Measurements from ENCODE around the gene TNIK. TPM values are rescaled to one million over a fixed set of nuclear protein-coding genes. Genes with fewer than 3 reads are reported as not detected.

The TNIK gene
- total and polyA plus RNA-seq, 2 of the 13 experiments (the other 11 are each of a cell fraction or from before 2014, with no cell fraction given), result 0.15 to 0.22 TPM

DNA sequence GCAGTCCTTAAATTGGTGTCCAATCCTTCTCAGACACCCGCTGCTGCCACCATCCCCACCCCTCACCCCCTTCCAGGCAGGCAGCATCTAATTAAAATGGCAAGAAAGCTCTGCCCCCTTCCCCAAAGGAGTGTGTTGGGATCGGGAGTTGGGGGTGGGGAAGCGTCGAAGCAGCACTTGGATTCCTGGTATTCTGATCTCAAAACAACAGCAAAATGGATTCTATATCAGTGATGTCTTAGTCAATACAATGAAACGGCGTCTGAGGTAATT is 1.4 kb downstream of the TNIK start (continued):
- TF ChIP-seq, protein P1, sequence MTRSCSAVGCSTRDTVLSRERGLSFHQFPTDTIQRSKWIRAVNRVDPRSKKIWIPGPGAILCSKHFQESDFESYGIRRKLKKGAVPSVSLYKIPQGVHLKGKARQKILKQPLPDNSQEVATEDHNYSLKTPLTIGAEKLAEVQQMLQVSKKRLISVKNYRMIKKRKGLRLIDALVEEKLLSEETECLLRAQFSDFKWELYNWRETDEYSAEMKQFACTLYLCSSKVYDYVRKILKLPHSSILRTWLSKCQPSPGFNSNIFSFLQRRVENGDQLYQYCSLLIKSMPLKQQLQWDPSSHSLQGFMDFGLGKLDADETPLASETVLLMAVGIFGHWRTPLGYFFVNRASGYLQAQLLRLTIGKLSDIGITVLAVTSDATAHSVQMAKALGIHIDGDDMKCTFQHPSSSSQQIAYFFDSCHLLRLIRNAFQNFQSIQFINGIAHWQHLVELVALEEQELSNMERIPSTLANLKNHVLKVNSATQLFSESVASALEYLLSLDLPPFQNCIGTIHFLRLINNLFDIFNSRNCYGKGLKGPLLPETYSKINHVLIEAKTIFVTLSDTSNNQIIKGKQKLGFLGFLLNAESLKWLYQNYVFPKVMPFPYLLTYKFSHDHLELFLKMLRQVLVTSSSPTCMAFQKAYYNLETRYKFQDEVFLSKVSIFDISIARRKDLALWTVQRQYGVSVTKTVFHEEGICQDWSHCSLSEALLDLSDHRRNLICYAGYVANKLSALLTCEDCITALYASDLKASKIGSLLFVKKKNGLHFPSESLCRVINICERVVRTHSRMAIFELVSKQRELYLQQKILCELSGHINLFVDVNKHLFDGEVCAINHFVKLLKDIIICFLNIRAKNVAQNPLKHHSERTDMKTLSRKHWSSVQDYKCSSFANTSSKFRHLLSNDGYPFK (CRISPR knock-in tag; IDR thresholded peaks at IDR 0.05; ENCODE audit: borderline replicate concordance), result no peak

DNA sequence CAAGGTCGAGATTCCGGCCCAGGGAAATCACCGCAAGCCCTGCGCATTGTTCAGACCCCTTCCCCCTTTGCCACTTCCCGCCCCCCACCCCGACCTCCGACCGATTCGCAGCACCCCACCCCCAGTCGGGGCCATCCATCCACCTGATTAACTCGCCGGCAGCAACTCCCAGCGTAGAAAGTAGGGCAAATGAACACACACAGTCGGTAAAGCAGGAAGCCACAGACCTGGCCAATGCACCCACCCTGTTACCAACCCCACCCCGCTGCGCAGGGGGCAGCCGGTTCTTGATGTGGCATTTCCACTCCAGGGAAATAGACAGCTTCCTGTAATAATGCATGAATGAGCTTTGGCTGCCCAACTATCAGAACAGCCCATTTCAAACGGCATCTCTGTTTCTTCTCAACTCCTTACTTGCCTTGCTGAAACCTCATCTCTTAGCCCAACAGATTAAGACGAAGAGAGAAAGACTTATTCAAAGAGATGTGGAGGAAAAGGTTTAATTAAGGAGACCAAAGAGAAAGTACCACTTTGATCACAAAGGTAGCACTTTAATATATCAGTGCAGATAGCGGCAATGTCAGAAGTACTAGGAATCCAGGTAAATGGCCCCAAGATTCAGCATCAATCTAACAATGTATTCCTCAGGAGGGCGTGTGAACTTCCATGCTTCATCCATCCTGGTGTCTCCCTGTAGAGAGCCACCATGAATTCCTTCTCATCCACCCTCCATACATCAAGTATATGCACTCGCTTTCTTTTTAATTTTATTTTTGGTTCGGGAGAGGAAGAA is 1.9 kb downstream of the TNIK start:
- in situ Hi-C loops (cut with HindIII; ENCODE audit: extremely low pct_ligation_motif_present, low pct_unique_long_range_greater_than_20kb), result no loop called here
- H3K36me3 ChIP-seq (replicated peaks in 1 of 2; ENCODE audit: control insufficient read depth in 1 of 2, insufficient read depth in 2 of 2, low read length in 2 of 2), result no peaks in the 10 kb centered on the region
- H3K27ac ChIP-seq (ENCODE audit: extremely low read length, insufficient read depth, low read length), result no peak overlapping the region
- no peaks in the 10 kb centered on the region for H3K79me2 ChIP-seq (ENCODE audit: insufficient read depth, low read length)
- H3K4me2 ChIP-seq (ENCODE audit: low read depth, low read length), result 0 out of 2 replicates have a peak overlapping the region, but pooled peaks have one; percentile 90
- no peak for FAIRE-seq
- POLR2A ChIA-PET, result no interaction called here
- no peak overlapping the region for H2AFZ ChIP-seq (ENCODE audit: low read length)
- no peak for DNase-seq (ENCODE audit: low spot score)
- peaks cover 41% of the 10 kb centered on the region for H3K4me1 ChIP-seq (ENCODE audit: insufficient read depth, low read length)
- CTCF ChIA-PET (ENCODE audit: low intra/inter-chr PET ratio, low total read pairs), result no interaction called here
- no peaks in the 10 kb centered on the region for H3K9me3 ChIP-seq (ENCODE audit: low read length)
- no peak overlapping the region for H3K9ac ChIP-seq (ENCODE audit: insufficient read depth, low read depth, low read length)
- intact Hi-C loops (cut with micrococcal nuclease; ENCODE audit: unreplicated experiment), result no loop called here
- H3K4me3 ChIP-seq (replicated peaks in 1 of 3; ENCODE audit: insufficient read depth in 1 of 3, low read depth in 2 of 3, low read length in 3 of 3), result no peak overlapping the region; a peak in 1 of 6 replicates
- H3K27me3 ChIP-seq (ENCODE audit: control insufficient read depth in 1 of 2, insufficient read depth in 2 of 2, low read length in 2 of 2), result peaks cover 8 to 54% of the 10 kb centered on the region in 2 experiments
- no peaks in the 10 kb centered on the region for H4K20me1 ChIP-seq (ENCODE audit: insufficient read depth, low read length)
- no peak for ATAC-seq
- 22% methylated on average over 15 of the region's 23 CpGs for WGBS (ENCODE audit: low lambda C conversion rate)
- BruUV-seq (replicated peaks), result no TSS peak
- TF ChIP-seq PREB (CRISPR knock-in tag; IDR thresholded peaks at IDR 0.05) (no peak), ZBTB42 (CRISPR knock-in tag; IDR thresholded peaks at IDR 0.05) (no peak), MXI1 (IDR thresholded peaks at IDR 0.05; ENCODE audit: borderline replicate concordance, low read depth, low read length) (no peak), ZNF737 (CRISPR knock-in tag; IDR thresholded peaks at IDR 0.05; ENCODE audit: borderline replicate concordance) (no peak), GTF3A (CRISPR knock-in tag; conservative IDR thresholded peaks at IDR 0.05) (no peak), CBX1 (IDR thresholded peaks at IDR 0.05; ENCODE audit: low read depth) (no peak), FOXA1 (IDR thresholded peaks at IDR 0.05) (no peak), FOXA1 (CRISPR knock-in tag; IDR thresholded peaks at IDR 0.05) (no peak), MLXIP (CRISPR knock-in tag; IDR thresholded peaks at IDR 0.05; ENCODE audit: borderline replicate concordance) (no peak), SMARCE1 (IDR thresholded peaks at IDR 0.05; ENCODE audit: borderline replicate concordance) (no peak)
- TF ChIP-seq, protein P2, sequence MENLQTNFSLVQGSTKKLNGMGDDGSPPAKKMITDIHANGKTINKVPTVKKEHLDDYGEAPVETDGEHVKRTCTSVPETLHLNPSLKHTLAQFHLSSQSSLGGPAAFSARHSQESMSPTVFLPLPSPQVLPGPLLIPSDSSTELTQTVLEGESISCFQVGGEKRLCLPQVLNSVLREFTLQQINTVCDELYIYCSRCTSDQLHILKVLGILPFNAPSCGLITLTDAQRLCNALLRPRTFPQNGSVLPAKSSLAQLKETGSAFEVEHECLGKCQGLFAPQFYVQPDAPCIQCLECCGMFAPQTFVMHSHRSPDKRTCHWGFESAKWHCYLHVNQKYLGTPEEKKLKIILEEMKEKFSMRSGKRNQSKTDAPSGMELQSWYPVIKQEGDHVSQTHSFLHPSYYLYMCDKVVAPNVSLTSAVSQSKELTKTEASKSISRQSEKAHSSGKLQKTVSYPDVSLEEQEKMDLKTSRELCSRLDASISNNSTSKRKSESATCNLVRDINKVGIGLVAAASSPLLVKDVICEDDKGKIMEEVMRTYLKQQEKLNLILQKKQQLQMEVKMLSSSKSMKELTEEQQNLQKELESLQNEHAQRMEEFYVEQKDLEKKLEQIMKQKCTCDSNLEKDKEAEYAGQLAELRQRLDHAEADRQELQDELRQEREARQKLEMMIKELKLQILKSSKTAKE (CRISPR knock-in tag; IDR thresholded peaks at IDR 0.05; ENCODE audit: borderline replicate concordance), result no peak

Data from HepG2 (cell line).